Measurements from ENCODE around the gene SLC13A2. TPM values are rescaled to one million over a fixed set of nuclear protein-coding genes. Genes with fewer than 3 reads are reported as not detected.
A peak's percentile ranks its signal among the peaks of the same experiment; 100 is the strongest.
"Not testable (repeated sequence)": the region's sequence is repeated elsewhere in the genome, so short reads cannot be mapped to it uniquely, and the experiment has no call there.

The SLC13A2 gene, protein sequence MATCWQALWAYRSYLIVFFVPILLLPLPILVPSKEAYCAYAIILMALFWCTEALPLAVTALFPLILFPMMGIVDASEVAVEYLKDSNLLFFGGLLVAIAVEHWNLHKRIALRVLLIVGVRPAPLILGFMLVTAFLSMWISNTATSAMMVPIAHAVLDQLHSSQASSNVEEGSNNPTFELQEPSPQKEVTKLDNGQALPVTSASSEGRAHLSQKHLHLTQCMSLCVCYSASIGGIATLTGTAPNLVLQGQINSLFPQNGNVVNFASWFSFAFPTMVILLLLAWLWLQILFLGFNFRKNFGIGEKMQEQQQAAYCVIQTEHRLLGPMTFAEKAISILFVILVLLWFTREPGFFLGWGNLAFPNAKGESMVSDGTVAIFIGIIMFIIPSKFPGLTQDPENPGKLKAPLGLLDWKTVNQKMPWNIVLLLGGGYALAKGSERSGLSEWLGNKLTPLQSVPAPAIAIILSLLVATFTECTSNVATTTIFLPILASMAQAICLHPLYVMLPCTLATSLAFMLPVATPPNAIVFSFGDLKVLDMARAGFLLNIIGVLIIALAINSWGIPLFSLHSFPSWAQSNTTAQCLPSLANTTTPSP
- total RNA-seq (not detected), polyA plus RNA-seq (not detected)

DNA sequence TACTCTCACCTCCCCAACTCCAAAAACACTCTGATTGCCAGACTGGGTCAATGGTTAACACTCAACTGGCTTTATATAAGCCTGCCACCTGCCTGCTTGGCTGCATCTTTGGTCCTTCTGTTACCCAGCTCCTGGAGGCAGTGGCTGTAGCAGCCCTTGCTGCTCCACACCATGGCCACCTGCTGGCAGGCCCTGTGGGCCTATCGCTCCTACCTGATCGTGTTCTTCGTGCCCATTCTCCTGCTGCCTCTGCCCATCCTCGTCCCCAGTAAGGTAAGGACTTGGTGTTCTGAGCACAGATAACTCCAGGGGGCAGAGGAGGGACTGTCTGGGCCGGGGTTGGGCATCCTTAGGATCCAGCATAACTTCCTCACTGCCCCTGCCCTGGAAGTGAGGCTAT is at the start of gene SLC13A2:
Gene SLC13A2 (plus strand): TSS at position 103 of the 400 bp plus-strand sequence. CDS start 69 bp downstream, at position 172.
- H3K4me1 ChIP-seq (ENCODE audit: insufficient read depth, low read length): peaks cover 6% of the 10 kb centered on the region
- Mint-ChIP-seq H3K27ac (peak within 1 kb of the TSS in 3 of 7 donors; percentile 27 to 60 (median 30)), H3K27me3 (no peaks in the 10 kb centered on the region), H3K4me3 (no peak within 1 kb of the TSS), H3K9me3 (peaks cover 0 to 2% (median 0%) of the 10 kb centered on the region in 8 donors), H3K36me3 (no peaks in the 10 kb centered on the region), H3K4me1 (peaks cover 6 to 12% (median 11%) of the 10 kb centered on the region in 4 donors)
- no peaks in the 10 kb centered on the region for H3K27me3 ChIP-seq (ENCODE audit: insufficient read depth, low read length)
- H3K9me3 ChIP-seq (ENCODE audit: control insufficient read depth in 1 of 2, low read length in 2 of 2): no peaks in the 10 kb centered on the region
- H3K4me3 ChIP-seq (ENCODE audit: low read length in 2 of 2): no peak within 1 kb of the TSS
- intact Hi-C loops (cut with micrococcal nuclease): no loop called here
- no peaks in the 10 kb centered on the region for H3K36me3 ChIP-seq (ENCODE audit: insufficient read depth, low read length)
- DNase-seq: no peak
- no peak within 1 kb of the TSS for H3K27ac ChIP-seq (ENCODE audit: low read depth, low read length)
- POLR2A ChIA-PET (ENCODE audit: partially characterized antibody): no interaction called here
- CTCF ChIA-PET (ENCODE audit: partially characterized antibody): no interaction called here

GRCh38 chr17:28425206-28425605 is 48.2 kb upstream of the SLC13A2 start:
- no peaks in the 10 kb centered on the region for H3K4me1 Mint-ChIP-seq
- DNase-seq: no peak
- ChIA-PET POLR2A (ENCODE audit: partially characterized antibody) (no interaction called here), CTCF (ENCODE audit: partially characterized antibody) (interaction anchor here (1.6 kb wide), 1 partner anchor 9 kb away, joined by 8 read pairs; no protein-coding TSS in a partner anchor)
- peak overlapping the region in 1 of 7 donors; percentile 61 for H3K27ac Mint-ChIP-seq
- intact Hi-C loops (cut with micrococcal nuclease): no loop called here
- H3K36me3 Mint-ChIP-seq: no peaks in the 10 kb centered on the region
- no peaks in the 10 kb centered on the region for H3K9me3 ChIP-seq (ENCODE audit: control insufficient read depth in 1 of 2, low read length in 2 of 2)
- no peak overlapping the region for H3K27ac ChIP-seq (ENCODE audit: low read depth, low read length)
- H3K4me3 Mint-ChIP-seq: no peak overlapping the region
- peaks cover 1 to 8% of the 10 kb centered on the region in 2 donors for H3K27me3 Mint-ChIP-seq
- no peaks in the 10 kb centered on the region for H3K4me1 ChIP-seq (ENCODE audit: insufficient read depth, low read length)
- H3K9me3 Mint-ChIP-seq: no peaks in the 10 kb centered on the region
- H3K4me3 ChIP-seq (ENCODE audit: low read length in 2 of 2): no peak overlapping the region
- no peaks in the 10 kb centered on the region for H3K27me3 ChIP-seq (ENCODE audit: insufficient read depth, low read length)
- H3K36me3 ChIP-seq (ENCODE audit: insufficient read depth, low read length): no peaks in the 10 kb centered on the region

DNA sequence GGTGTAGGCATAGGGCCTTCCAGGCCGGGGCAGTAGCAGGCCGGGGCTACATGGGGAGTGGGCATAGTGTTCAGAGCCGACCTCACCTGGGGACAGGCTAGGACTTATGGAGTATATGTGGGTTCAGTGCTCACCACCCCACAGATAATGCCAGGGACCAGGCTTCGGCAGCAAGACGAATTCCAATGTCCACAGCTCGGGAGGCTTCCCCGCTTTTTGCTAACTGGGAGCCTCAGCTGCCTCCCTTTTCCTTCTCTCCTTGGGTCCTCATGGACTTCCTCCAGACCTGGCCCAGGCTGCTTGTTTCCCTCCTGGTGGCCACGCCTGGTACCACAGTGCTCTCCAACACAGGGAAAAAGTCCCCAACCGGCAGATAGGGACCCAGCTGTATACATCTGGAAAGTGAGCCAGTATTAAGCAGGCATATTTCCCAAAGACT is 47.3 kb upstream of the SLC13A2 start:
- H3K27ac Mint-ChIP-seq: no peak overlapping the region

GRCh38 chr17:28427371-28427770 is 46.1 kb upstream of the SLC13A2 start:
- H3K4me3 ChIP-seq (ENCODE audit: low read length in 2 of 2): no peak overlapping the region
- intact Hi-C loops (cut with micrococcal nuclease): no loop called here
- ChIA-PET POLR2A (ENCODE audit: partially characterized antibody) (no interaction called here), CTCF (ENCODE audit: partially characterized antibody) (no interaction called here)
- DNase-seq: no peak
- Mint-ChIP-seq H3K27ac (no peak overlapping the region), H3K4me3 (no peak overlapping the region), H3K4me1 (no peaks in the 10 kb centered on the region), H3K9me3 (no peaks in the 10 kb centered on the region), H3K36me3 (no peaks in the 10 kb centered on the region), H3K27me3 (peaks cover 6 to 20% of the 10 kb centered on the region in 2 donors)
- no peaks in the 10 kb centered on the region for H3K36me3 ChIP-seq (ENCODE audit: insufficient read depth, low read length)
- H3K27me3 ChIP-seq (ENCODE audit: insufficient read depth, low read length): no peaks in the 10 kb centered on the region
- H3K9me3 ChIP-seq (ENCODE audit: control insufficient read depth in 1 of 2, low read length in 2 of 2): no peaks in the 10 kb centered on the region
- H3K27ac ChIP-seq (ENCODE audit: low read depth, low read length): no peak overlapping the region
- H3K4me1 ChIP-seq (ENCODE audit: insufficient read depth, low read length): no peaks in the 10 kb centered on the region

More for the DNA sequence above, 47.3 kb upstream of the SLC13A2 start:
- ChIA-PET CTCF (ENCODE audit: partially characterized antibody) (interaction anchor here (1.6 kb wide), 1 partner anchor 9 kb away, joined by 8 read pairs; no protein-coding TSS in a partner anchor), POLR2A (ENCODE audit: partially characterized antibody) (no interaction called here)
- Histone ChIP-seq H3K4me3 (ENCODE audit: low read length in 2 of 2) (no peak overlapping the region), H3K27ac (ENCODE audit: low read depth, low read length) (no peak overlapping the region), H3K4me1 (ENCODE audit: insufficient read depth, low read length) (no peaks in the 10 kb centered on the region), H3K9me3 (ENCODE audit: control insufficient read depth in 1 of 2, low read length in 2 of 2) (no peaks in the 10 kb centered on the region), H3K27me3 (ENCODE audit: insufficient read depth, low read length) (no peaks in the 10 kb centered on the region), H3K36me3 (ENCODE audit: insufficient read depth, low read length) (no peaks in the 10 kb centered on the region)
- Mint-ChIP-seq H3K36me3 (no peaks in the 10 kb centered on the region), H3K9me3 (no peaks in the 10 kb centered on the region), H3K4me1 (no peaks in the 10 kb centered on the region), H3K4me3 (no peak overlapping the region), H3K27me3 (peaks cover 1 to 11% of the 10 kb centered on the region in 2 donors)
- no peak for DNase-seq
- intact Hi-C loops (cut with micrococcal nuclease): no loop called here

DNA sequence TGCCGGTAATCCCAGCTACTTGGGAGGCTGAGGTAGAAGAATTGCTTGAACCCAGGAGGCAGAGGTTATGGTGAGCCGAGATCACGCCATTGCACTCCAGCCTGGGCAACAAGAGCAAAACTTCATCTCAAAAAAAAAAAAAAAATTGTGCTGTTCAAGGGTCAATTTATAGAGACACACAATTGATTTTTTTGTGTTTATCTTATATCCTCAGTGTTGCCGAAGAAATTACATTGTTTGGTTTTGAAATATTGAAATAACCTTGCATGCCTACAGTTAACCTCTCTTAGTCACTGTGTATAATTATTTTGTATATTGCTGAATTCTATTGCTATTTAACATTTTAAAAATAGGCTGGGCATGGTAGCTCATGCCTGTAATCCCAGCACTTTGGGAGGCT is 45.5 kb upstream of the SLC13A2 start:
- DNase-seq; H3K27ac Mint-ChIP-seq; H3K4me1 ChIP-seq (ENCODE audit: insufficient read depth, low read length); H3K36me3 Mint-ChIP-seq; intact Hi-C loops (cut with micrococcal nuclease); H3K9me3 Mint-ChIP-seq; H3K4me3 Mint-ChIP-seq; H3K4me1 Mint-ChIP-seq; CTCF ChIA-PET (ENCODE audit: partially characterized antibody); H3K36me3 ChIP-seq (ENCODE audit: insufficient read depth, low read length); POLR2A ChIA-PET (ENCODE audit: partially characterized antibody); H3K4me3 ChIP-seq (ENCODE audit: low read length in 2 of 2); H3K27ac ChIP-seq (ENCODE audit: low read depth, low read length); H3K27me3 ChIP-seq (ENCODE audit: insufficient read depth, low read length); H3K9me3 ChIP-seq (ENCODE audit: control insufficient read depth in 1 of 2, low read length in 2 of 2): not testable (repeated sequence)
- H3K27me3 Mint-ChIP-seq: peaks cover 9 to 20% of the 10 kb centered on the region in 2 donors

DNA sequence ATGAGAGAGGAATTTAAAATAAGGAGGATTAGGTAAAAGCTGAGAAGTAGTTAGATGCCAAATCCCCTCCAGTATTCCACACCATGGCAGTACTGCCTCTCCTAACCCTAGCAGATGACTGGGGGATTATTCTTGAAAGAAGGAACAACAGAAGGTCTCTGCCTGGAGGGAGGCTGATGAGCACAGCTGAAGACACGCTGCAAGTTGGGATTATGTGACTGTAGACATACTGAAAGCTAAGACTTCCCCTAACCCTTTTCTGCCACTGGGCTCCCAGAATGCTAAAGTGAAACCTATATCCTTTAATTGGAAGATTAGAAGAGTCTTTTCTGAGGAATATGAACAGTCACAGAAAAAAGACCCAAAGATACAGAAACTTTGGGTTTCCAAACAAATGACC is 39.7 kb upstream of the SLC13A2 start:
- Histone ChIP-seq H3K36me3 (ENCODE audit: insufficient read depth, low read length) (no peaks in the 10 kb centered on the region), H3K4me1 (ENCODE audit: insufficient read depth, low read length) (no peaks in the 10 kb centered on the region), H3K27ac (ENCODE audit: low read depth, low read length) (no peak overlapping the region), H3K9me3 (ENCODE audit: control insufficient read depth in 1 of 2, low read length in 2 of 2) (no peaks in the 10 kb centered on the region), H3K27me3 (ENCODE audit: insufficient read depth, low read length) (no peaks in the 10 kb centered on the region), H3K4me3 (ENCODE audit: low read length in 2 of 2) (no peak overlapping the region)
- Mint-ChIP-seq H3K27me3 (peaks cover 15 to 21% of the 10 kb centered on the region in 2 donors), H3K27ac (no peak overlapping the region), H3K4me1 (no peaks in the 10 kb centered on the region), H3K4me3 (no peak overlapping the region), H3K36me3 (no peaks in the 10 kb centered on the region), H3K9me3 (no peaks in the 10 kb centered on the region)
- ChIA-PET CTCF (ENCODE audit: partially characterized antibody) (no interaction called here), POLR2A (ENCODE audit: partially characterized antibody) (no interaction called here)
- no peak for DNase-seq
- intact Hi-C loops (cut with micrococcal nuclease): no loop called here

- POLR2A ChIA-PET (ENCODE audit: partially characterized antibody); H3K27ac Mint-ChIP-seq; H3K4me1 Mint-ChIP-seq; CTCF ChIA-PET (ENCODE audit: partially characterized antibody); H3K27ac ChIP-seq (ENCODE audit: low read depth, low read length); H3K9me3 ChIP-seq (ENCODE audit: control insufficient read depth in 1 of 2, low read length in 2 of 2); intact Hi-C loops (cut with micrococcal nuclease); H3K4me3 ChIP-seq (ENCODE audit: low read length in 2 of 2); H3K36me3 ChIP-seq (ENCODE audit: insufficient read depth, low read length); DNase-seq; H3K27me3 ChIP-seq (ENCODE audit: insufficient read depth, low read length); H3K36me3 Mint-ChIP-seq; H3K9me3 Mint-ChIP-seq; H3K4me3 Mint-ChIP-seq; H3K4me1 ChIP-seq (ENCODE audit: insufficient read depth, low read length): not testable (repeated sequence)
- H3K27me3 Mint-ChIP-seq: peaks cover 16 to 19% of the 10 kb centered on the region in 2 donors
Measured at GRCh38 chr17:28434326-28434725, 39.1 kb upstream of the SLC13A2 start.
